HG03175 (cell line): ENCODE measurements around the gene SLITRK1.

Source experiments
- ATAC-seq: cut with Tn5 transposase; IDR thresholded peaks from one replicate; pipeline ENCODE4 v1.9.1; 2021; ENCODE audit warnings: mild to moderate bottlenecking, moderate library complexity; ENCODE audit not compliant: unreplicated experiment

SLITRK1 gene

GRCh38 chr13:83876546-83876945 is 5.7 kb downstream of the SLITRK1 start:
- ATAC-seq = peak; percentile 88

- no peak for ATAC-seq
Observed at GRCh38 chr13:83867708-83868107, 14.6 kb downstream of the SLITRK1 start.

- ATAC-seq = no peak
Observed at GRCh38 chr13:83865161-83866137, 16.8 kb downstream of the SLITRK1 start.

- ATAC-seq = no peak
Observed at GRCh38 chr13:83853771-83854170, 28.5 kb downstream of the SLITRK1 start.

- ATAC-seq = no peak
Observed at GRCh38 chr13:83845106-83845505, 37.2 kb downstream of the SLITRK1 start.

GRCh38 chr13:83839146-83839545 is 43.1 kb downstream of the SLITRK1 start:
- ATAC-seq = no peak

GRCh38 chr13:83831796-83832195 is 50.5 kb downstream of the SLITRK1 start:
- no peak for ATAC-seq

GRCh38 chr13:83829810-83830209 is 52.5 kb downstream of the SLITRK1 start:
- no peak for ATAC-seq

- ATAC-seq = no peak
Observed at GRCh38 chr13:83827338-83827737, 54.9 kb downstream of the SLITRK1 start.
